NCI-H1092 treated with DMSO at 0.1 percent for 48 hours (cell line): ENCODE results near the gene C16orf74.

Experiments
- DNase-seq: peaks from one replicate; lab custom pipeline; 2025; lab: John Stamatoyannopoulos, UW

The C16orf74 gene

GRCh38 chr16:85674418-85674755 lies 76.5 kb downstream of the C16orf74 start:
- no peak for DNase-seq

- DNase-seq: peak; percentile 96
Observed at GRCh38 chr16:85673529-85674417, 77.1 kb downstream of the C16orf74 start.

GRCh38 chr16:85670840-85671239 lies 80.1 kb downstream of the C16orf74 start:
- DNase-seq: peak; percentile 38

GRCh38 chr16:85668676-85669424 lies 82.0 kb downstream of the C16orf74 start:
- DNase-seq: no peak

GRCh38 chr16:85667841-85668413 lies 83.0 kb downstream of the C16orf74 start:
- no peak for DNase-seq

GRCh38 chr16:85667261-85667660 lies 83.6 kb downstream of the C16orf74 start:
- no peak for DNase-seq

- no peak for DNase-seq
Observed at GRCh38 chr16:85665929-85666328, 85.0 kb downstream of the C16orf74 start.

- no peak for DNase-seq
Observed at GRCh38 chr16:85665373-85665740, 85.5 kb downstream of the C16orf74 start.

- DNase-seq: no peak
Observed at GRCh38 chr16:85664580-85665372, 86.1 kb downstream of the C16orf74 start.

GRCh38 chr16:85663891-85664321 lies 87.0 kb downstream of the C16orf74 start:
- DNase-seq: peak; percentile 85

- no peak for DNase-seq
Observed at GRCh38 chr16:85662976-85663830, 87.7 kb downstream of the C16orf74 start.

GRCh38 chr16:85662482-85662812 lies 88.4 kb downstream of the C16orf74 start:
- DNase-seq: no peak

- no peak for DNase-seq
Observed at GRCh38 chr16:85661740-85662481, 89.0 kb downstream of the C16orf74 start.

GRCh38 chr16:85660843-85661739 lies 89.8 kb downstream of the C16orf74 start:
- DNase-seq: no peak

- peak; percentile 63 for DNase-seq
Observed at GRCh38 chr16:85659805-85660511, 90.9 kb downstream of the C16orf74 start.

- DNase-seq: no peak
Observed at GRCh38 chr16:85659336-85659735, 91.6 kb downstream of the C16orf74 start.

- no peak for DNase-seq
Observed at GRCh38 chr16:85658504-85659326, 92.2 kb downstream of the C16orf74 start.

- DNase-seq: no peak
Observed at GRCh38 chr16:85657996-85658395, 92.9 kb downstream of the C16orf74 start.
